Upper lobe of left lung (tissue), 6 donors: ENCODE results near the gene ZC3H14. TPM values are rescaled to one million over a fixed set of nuclear protein-coding genes. Genes with fewer than 3 reads are reported as not detected.

Experiments used
- ATAC-seq, 2 donors: fragments of 200-7000 bp; cut with Tn5 transposase; one replicate each; pipeline ENCODE4 v1.9.1; 2022; ENCODE audit warnings: mild to moderate bottlenecking in 2 of 2, moderate library complexity in 2 of 2; ENCODE audit not compliant: low FRiP score in 2 of 2
- DNase-seq, 2 donors: peaks; one replicate each; pipeline ENCODE4 v3.0.0-alpha.2; 2019 to 2020
- H3K27ac ChIP-seq, 4 donors: fragments of 200-600 bp; sonication (generic); one replicate each; pipeline ENCODE4 v1.5.1; 2016 to 2019
- H3K27me3 ChIP-seq, 4 donors: fragments of 200-600 bp; sonication (generic); one replicate each; pipeline ENCODE4 v1.5.1; 2017 to 2019
- H3K36me3 ChIP-seq, 4 donors: fragments of 200-600 bp; sonication (generic); one replicate each; pipeline ENCODE4 v1.5.1; 2016 to 2019
- H3K4me1 ChIP-seq, 4 donors: fragments of 200-600 bp; sonication (generic); one replicate each; pipeline ENCODE4 v1.5.1; 2018 to 2019
- H3K4me3 ChIP-seq, 4 donors: fragments of 200-600 bp; sonication (generic); one replicate each; pipeline ENCODE4 v1.5.1; 2017 to 2019; ENCODE audit warnings: mild to moderate bottlenecking in 2 of 4, moderate library complexity in 1 of 4
- H3K9me3 ChIP-seq, 4 donors: fragments of 200-600 bp; sonication (generic); one replicate each; pipeline ENCODE4 v1.5.1; 2018 to 2019
- CTCF ChIP-seq, 6 experiments: fragments of 450-650 bp in 4 of 6; fragments of 200-600 bp in 2 of 6; sonication (generic) in 2 of 6; IDR thresholded peaks; one replicate each; pipeline ENCODE4 v1.5.1; 2016 to 2019; ENCODE audit warnings: antibody characterized with exemption in 6 of 6
- EP300 ChIP-seq, 4 donors: sonication (generic); formaldehyde crosslinking; IDR thresholded peaks; one replicate each; pipeline ENCODE4 v1.5.1; 2017; ENCODE audit warnings: antibody characterized with exemption in 4 of 4, control low read depth in 2 of 4
- POLR2A ChIP-seq, 4 donors: fragments of 450-650 bp; IDR thresholded peaks; one replicate each; pipeline ENCODE4 v1.5.1; 2016 to 2017; ENCODE audit warnings: antibody characterized with exemption in 4 of 4, mild to moderate bottlenecking in 2 of 4
- POLR2AphosphoS5 ChIP-seq, 2 donors: sonication (generic); formaldehyde crosslinking; IDR thresholded peaks; one replicate each; pipeline ENCODE4 v1.5.1; 2017; ENCODE audit warnings: antibody characterized with exemption in 2 of 2
- WGBS, 2 donors: methylation state at CpG; one replicate each; pipeline ENCODE4 v1.1.5; 2017 to 2018; 5-methylcytosine and 5-hydroxymethylcytosine counted together
- small RNA-seq, 4 donors: library from RNA; depleted of rRNA; stranded (forward); fragments of <200 nt; gene quantifications; one replicate each; pipeline ENCODE3, GENCODE V24; 2016
- total RNA-seq, 6 donors: library from RNA; depleted of rRNA in 4 of 6; stranded (reverse); fragments of >200 nt in 4 of 6; gene quantifications; one replicate each; pipeline versions ENCODE4 v1.1.0 to v1.2.1, GENCODE V29; 2016 to 2021
- donor health status: DM: no; HTN: no; CAD: no; lungs with moderate emphysema.
- donor health status: DM: no; HTN: yes; CAD: no; lungs with severe emphysema.

The ZC3H14 gene
- total RNA-seq, 6 donors from 2014 or later = 48.4 to 101 (median 65.3) TPM

- WGBS, 2 donors = 41 to 45% methylated on average over 4 of the region's 4 CpGs
- DNase-seq (peak in 1 of 2 donors; percentile 46), ATAC-seq (peak; percentile 83 to 90)
- Histone ChIP-seq H3K4me3 (no peak overlapping the region), H3K4me1 (peaks cover 0 to 8% (median 0%) of the 10 kb centered on the region in 4 donors), H3K36me3 (no peaks in the 10 kb centered on the region), H3K27me3 (no peaks in the 10 kb centered on the region), H3K9me3 (no peaks in the 10 kb centered on the region), H3K27ac (no peak overlapping the region)
- TF ChIP-seq EP300 (IDR thresholded peaks at IDR 0.05) (no peak), CTCF (IDR thresholded peaks at IDR 0.05) (peak in 5 of 6 experiments; percentile 56 to 67 (median 66))
Observed at GRCh38 chr14:88667555-88668273, 104.9 kb downstream of the ZC3H14 start.

- Histone ChIP-seq H3K9me3 (no peaks in the 10 kb centered on the region), H3K4me3 (no peak overlapping the region), H3K27me3 (no peaks in the 10 kb centered on the region), H3K27ac (no peak overlapping the region), H3K36me3 (no peaks in the 10 kb centered on the region), H3K4me1 (peaks cover 0 to 8% (median 0%) of the 10 kb centered on the region in 4 donors)
- TF ChIP-seq EP300 (IDR thresholded peaks at IDR 0.05) = no peak
- no peak for TF ChIP-seq POLR2A (IDR thresholded peaks at IDR 0.05)
- TF ChIP-seq POLR2AphosphoS5 (IDR thresholded peaks at IDR 0.05) = no peak
- no peak for TF ChIP-seq CTCF (IDR thresholded peaks at IDR 0.05)
- DNase-seq (no peak), ATAC-seq (peak; percentile 49 to 67)
- WGBS, 2 donors = 75 to 93% methylated on average over 3 of the region's 3 CpGs
Observed at GRCh38 chr14:88668448-88669116, 105.7 kb downstream of the ZC3H14 start.

GRCh38 chr14:88669346-88669745 lies 106.5 kb downstream of the ZC3H14 start:
- Histone ChIP-seq H3K9me3 (no peaks in the 10 kb centered on the region), H3K36me3 (no peaks in the 10 kb centered on the region), H3K4me1 (peaks cover 0 to 8% (median 0%) of the 10 kb centered on the region in 4 donors), H3K27ac (no peak overlapping the region), H3K4me3 (no peak overlapping the region), H3K27me3 (no peaks in the 10 kb centered on the region)
- TF ChIP-seq EP300 (IDR thresholded peaks at IDR 0.05) = no peak
- no peak for TF ChIP-seq POLR2AphosphoS5 (IDR thresholded peaks at IDR 0.05)
- no peak for TF ChIP-seq CTCF (IDR thresholded peaks at IDR 0.05)
- TF ChIP-seq POLR2A (IDR thresholded peaks at IDR 0.05) = no peak
- DNase-seq = no peak
- 46 to 77% methylated on average over 2 to 4 of the region's 4 CpGs for WGBS, 2 donors
- ATAC-seq = no peak

Small RNA genes lying within 50 kb of the gene (small RNA-seq; reads per million reads assigned to genes)
- 0 reads per million in 4 donors for gene RNU4-22P

Other genes starting within 250 kb of the ZC3H14 start
- under 1 TPM in 2 of 6 donors, not detected in 4; 0.13 to 0.30 TPM for gene KCNK10, start 239.8 kb upstream of the ZC3H14 start, total RNA-seq
- 10 to 100 TPM in 3 of 6 donors, 1 to 10 TPM in 3; 6.2 to 27.2 (median 11.0) TPM for gene SPATA7, start 177.4 kb upstream of the ZC3H14 start, total RNA-seq
- 10 to 100 TPM; 37.7 to 58.7 (median 47.4) TPM for gene PTPN21, start 8.0 kb upstream of the ZC3H14 start, total RNA-seq
- 10 to 100 TPM in 1 of 6 donors, 1 to 10 TPM in 4, under 1 TPM in 1; 0.98 to 10.5 (median 3.3) TPM for gene EML5, start 229.9 kb downstream of the ZC3H14 start, total RNA-seq